ENCODE results near the gene GRAMD1A.

DNA sequence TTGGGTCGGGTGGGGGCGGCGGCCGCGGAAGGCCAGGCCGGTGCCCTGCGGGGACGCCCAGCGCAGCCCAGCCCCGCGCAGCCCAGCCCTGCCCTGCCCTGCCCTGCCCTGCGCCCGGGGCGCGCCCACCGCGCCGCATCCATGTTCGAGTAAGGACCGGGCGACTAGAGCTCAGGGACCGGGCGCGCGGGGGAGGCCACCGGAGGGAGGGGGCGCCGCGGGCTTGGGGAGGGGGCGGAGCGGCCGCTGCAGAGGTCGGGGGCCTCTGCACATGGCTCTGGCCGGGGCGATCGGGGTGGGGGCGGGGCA lies 169 bp downstream of the GRAMD1A start:
- TF ChIP-seq SUZ12 (IDR thresholded peaks at IDR 0.05; ENCODE audit: extremely low read depth, insufficient read depth, insufficient read length) (no peak), YY1 (IDR thresholded peaks at IDR 0.05; ENCODE audit: insufficient read depth, insufficient read length) (no peak), ZNF274 (IDR thresholded peaks at IDR 0.05; ENCODE audit: low read depth, low read length) (no peak)
